Loucy (cell line): ENCODE results near the gene APLP2.

Experiments used
- EZH2phosphoT487 ChIP-seq: fragments of 200-600 bp; IDR thresholded peaks from 2 replicates; pipeline ENCODE4 v1.6.1; 2018; ENCODE audit warnings: antibody characterized with exemption, mild to moderate bottlenecking, moderate library complexity, borderline replicate concordance
- TF ChIP-seq, protein P1 (sequence below): fragments of 200-600 bp; sonication (generic); conservative IDR thresholded peaks from 2 replicates; pipeline ENCODE4 v1.5.1; 2014; ENCODE audit warnings: mild to moderate bottlenecking, antibody characterized with exemption, low read length

DNA sequence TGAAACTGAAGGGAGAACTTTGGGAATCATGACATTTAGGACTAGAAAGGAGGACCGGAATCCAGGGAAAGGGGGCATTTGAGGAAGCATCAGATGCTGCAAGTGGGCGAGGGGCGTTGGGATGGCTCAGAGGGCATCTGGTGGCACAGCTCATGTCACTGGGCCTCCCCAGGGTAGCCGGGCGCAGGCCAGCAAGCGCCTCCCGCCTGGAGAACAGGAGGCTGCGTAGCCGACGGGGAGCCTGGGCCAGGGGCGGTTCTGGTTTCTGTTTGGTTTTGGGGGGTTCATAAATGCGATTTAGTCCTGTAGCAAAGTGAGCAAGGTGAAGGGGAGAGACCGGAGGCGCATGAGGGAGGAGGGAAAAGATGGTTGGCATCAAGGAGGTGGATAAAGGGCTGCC lies 89.4 kb downstream of the APLP2 start:
- TF ChIP-seq, protein P1, sequence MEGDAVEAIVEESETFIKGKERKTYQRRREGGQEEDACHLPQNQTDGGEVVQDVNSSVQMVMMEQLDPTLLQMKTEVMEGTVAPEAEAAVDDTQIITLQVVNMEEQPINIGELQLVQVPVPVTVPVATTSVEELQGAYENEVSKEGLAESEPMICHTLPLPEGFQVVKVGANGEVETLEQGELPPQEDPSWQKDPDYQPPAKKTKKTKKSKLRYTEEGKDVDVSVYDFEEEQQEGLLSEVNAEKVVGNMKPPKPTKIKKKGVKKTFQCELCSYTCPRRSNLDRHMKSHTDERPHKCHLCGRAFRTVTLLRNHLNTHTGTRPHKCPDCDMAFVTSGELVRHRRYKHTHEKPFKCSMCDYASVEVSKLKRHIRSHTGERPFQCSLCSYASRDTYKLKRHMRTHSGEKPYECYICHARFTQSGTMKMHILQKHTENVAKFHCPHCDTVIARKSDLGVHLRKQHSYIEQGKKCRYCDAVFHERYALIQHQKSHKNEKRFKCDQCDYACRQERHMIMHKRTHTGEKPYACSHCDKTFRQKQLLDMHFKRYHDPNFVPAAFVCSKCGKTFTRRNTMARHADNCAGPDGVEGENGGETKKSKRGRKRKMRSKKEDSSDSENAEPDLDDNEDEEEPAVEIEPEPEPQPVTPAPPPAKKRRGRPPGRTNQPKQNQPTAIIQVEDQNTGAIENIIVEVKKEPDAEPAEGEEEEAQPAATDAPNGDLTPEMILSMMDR = no peak
- TF ChIP-seq EZH2phosphoT487 = no peak
